HG03439 (cell line): ENCODE measurements around the gene DUSP16.
A peak's percentile ranks its signal among the peaks of the same experiment; 100 is the strongest.
"Not testable (repeated sequence)": the region's sequence is repeated elsewhere in the genome, so short reads cannot be mapped to it uniquely, and the experiment has no call there.

Experiments
- ATAC-seq: cut with Tn5 transposase; IDR thresholded peaks from one replicate; pipeline ENCODE4 v1.9.1; 2021; ENCODE audit warnings: mild to moderate bottlenecking, moderate library complexity; ENCODE audit not compliant: unreplicated experiment

Gene DUSP16

GRCh38 chr12:12502130-12502814, 60.4 kb downstream of the DUSP16 start:
- not testable (repeated sequence) for ATAC-seq

DNA sequence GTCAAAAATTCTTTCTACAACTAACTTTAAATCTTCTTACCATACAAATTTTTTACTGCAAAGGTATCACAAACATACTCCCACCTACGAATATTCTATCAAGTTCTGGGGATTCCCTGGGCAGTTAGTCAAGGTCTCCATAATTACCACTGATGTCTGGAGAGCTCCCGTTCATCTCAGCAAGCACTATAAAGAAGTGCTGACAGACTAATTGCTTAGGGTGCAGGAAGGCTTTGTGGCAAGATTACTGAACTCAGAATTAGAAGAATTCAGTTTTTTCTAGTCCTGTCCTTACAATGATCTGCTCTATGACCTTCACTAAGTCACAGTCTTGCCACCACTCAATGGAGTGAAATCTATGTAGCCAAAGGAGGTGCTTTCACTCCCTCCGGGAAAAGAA, 61.5 kb downstream of the DUSP16 start:
- ATAC-seq, result no peak

GRCh38 chr12:12499909-12500604, 62.6 kb downstream of the DUSP16 start:
- ATAC-seq, result no peak

- ATAC-seq, result no peak
These were observed 64.5 kb downstream of the DUSP16 start for GRCh38 chr12:12498210-12498609.

DNA sequence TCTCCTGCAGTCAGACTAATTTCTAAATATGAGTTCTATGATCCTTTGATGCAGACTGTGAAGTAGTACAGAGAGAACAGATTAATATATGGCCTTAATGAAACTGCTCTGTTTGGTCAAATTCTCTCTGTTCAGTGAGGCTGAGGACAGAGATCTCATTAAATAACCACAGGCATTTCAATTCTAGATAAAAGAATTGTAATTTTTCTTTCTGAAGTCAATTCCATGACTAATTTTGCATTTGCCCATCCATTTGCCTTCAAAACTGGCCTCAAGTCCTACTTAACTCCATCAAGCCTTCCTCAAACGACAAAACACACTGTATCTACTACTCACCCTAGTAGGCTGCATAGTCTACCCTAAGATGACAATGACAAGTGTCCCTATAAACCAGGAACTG, 67.1 kb downstream of the DUSP16 start:
- no peak for ATAC-seq

GRCh38 chr12:12492547-12492946, 70.1 kb downstream of the DUSP16 start:
- ATAC-seq, result no peak

GRCh38 chr12:12491606-12492005, 71.1 kb downstream of the DUSP16 start:
- no peak for ATAC-seq

DNA sequence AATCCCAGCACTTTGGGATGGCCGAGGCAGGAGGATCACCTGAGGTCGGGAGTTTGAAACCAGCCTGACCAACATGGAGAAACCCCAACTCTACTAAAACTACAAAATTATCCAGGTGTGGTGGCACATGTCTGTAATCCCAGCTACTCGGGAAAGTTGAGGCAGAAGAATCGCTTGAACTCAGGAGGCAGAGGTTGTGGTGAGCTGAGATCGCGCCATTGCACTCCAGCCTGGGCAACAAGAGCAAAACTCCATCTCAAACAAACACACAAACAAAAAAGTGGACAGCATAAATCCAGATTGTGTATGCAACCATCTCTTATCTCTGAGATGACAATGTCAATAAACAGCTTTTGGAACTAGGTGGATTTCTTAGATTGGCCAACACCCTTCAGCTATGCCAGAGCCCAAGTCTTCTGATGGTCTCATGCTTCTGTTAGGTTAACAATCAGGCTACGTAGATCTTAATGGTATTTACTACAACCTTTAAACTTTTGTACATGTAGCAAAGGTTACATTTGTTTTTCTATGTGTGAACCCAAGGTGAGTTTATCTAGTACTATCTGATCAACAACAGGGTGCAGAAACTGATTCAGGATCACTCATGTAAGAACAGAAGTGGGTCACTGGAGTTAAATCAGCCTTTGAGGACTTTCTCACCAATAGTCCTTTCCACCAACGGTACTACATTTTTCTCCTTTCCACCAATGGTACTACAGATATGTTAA, 73.7 kb downstream of the DUSP16 start:
- no peak for ATAC-seq

- no peak for ATAC-seq
These were observed 74.4 kb downstream of the DUSP16 start for GRCh38 chr12:12488296-12488695.

- no peak for ATAC-seq
These were observed 75.2 kb downstream of the DUSP16 start for GRCh38 chr12:12487490-12487889.

GRCh38 chr12:12486661-12487240, 75.9 kb downstream of the DUSP16 start:
- ATAC-seq, result peak; percentile 77

- no peak for ATAC-seq
These were observed 79.2 kb downstream of the DUSP16 start for GRCh38 chr12:12483438-12483837.

DNA sequence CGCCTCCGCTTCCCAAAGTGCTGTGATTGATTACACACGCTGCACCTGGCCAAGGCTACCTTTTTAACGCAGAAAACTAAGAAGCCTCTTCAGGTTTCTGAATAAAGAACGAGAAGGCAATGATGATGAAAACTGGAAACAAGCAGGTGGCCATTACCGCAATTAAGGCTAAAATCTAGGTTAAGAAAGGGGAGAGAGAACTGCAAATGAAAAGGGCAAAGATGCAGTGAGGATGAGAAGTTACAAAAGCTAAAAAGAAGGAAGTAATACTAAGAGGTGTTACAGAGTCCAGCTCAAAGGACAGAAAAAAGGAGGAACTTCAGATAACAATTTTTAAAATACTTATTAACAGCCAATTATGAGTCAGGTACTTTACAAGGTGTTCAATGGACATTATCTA, 79.7 kb downstream of the DUSP16 start:
- no peak for ATAC-seq

DNA sequence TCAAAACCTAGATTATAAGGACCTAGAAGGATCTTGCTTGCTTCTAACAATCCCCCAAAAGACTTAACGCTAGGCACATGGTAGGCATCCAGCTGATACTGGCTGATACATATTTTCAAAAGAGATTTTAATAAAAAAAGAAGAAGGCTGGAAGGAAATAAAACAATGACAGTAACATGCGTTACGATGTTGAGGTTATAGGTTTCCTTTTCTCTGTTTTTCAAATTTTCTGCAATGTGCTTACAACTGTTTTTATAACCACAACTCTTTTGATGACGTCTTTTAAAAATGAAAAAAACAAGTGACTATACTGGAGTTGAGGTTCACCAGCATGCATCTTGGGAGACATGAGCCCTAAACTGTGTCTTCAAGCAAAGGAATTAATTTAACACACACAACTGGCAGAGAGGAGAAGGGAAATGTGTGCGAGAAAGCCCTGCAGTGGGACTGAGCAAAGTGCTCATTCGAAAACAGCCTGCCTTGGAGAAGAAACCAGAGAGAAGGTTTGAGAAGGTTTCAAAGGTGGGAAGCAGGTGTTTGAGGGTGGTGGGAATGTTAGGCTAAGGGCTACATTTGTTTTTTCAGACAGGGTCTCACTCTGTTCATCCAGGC, 80.4 kb downstream of the DUSP16 start:
- ATAC-seq, result no peak

- ATAC-seq, result no peak
These were observed 81.0 kb downstream of the DUSP16 start for GRCh38 chr12:12481631-12482030.

DNA sequence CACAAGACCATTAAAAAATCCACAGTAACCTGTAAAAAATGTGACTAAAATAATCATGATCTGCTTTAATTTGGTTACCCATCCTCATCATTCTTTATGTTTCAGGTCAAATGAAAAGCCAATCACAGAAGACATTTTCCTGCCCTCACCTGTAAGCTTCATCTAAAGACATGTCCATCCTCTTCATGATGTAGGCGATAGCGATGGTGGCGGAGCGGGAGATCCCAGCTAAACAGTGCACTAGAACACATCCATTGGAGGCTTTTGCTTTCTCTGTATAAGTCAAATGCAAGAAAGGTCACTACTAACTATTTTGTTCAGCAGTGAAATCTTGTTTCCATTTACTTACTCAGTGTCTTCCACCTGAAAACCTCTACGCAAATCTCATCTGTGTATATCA, 82.6 kb downstream of the DUSP16 start:
- no peak for ATAC-seq

- no peak for ATAC-seq
These were observed 85.2 kb downstream of the DUSP16 start for GRCh38 chr12:12477532-12477890.

DNA sequence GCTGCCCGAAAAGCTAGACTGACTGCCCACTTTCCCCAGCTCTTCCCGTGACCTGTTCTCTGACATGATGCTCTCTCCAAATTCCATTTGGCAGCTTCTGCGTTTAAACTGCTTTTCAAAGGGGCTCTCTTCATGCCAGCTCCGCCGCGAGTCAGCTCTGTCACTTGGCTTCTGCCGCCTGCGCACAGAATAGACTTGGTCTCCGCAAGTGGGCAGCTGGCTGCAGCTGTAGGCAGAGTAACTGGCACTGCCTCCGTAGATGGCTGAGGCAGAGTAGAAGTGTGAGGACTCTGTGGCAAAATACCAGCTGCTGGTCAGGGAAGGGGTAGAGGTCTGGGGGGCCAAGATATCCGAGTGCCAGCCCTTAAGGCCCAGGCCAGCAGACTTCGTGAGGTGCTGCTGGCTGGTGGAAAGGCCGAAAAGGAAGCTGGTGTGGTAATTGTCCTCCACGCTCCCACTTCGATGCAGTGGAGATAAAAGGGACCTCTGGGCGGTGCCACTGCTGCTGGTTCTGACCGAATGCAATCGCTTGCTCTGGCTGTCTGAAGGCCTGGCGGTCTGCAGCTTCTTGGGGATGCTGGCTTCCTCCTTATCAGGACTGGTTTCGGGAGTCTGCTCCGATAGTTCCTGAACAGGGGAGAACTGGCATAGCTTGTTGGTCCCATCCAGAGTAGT, 85.7 kb downstream of the DUSP16 start:
- no peak for ATAC-seq

DNA sequence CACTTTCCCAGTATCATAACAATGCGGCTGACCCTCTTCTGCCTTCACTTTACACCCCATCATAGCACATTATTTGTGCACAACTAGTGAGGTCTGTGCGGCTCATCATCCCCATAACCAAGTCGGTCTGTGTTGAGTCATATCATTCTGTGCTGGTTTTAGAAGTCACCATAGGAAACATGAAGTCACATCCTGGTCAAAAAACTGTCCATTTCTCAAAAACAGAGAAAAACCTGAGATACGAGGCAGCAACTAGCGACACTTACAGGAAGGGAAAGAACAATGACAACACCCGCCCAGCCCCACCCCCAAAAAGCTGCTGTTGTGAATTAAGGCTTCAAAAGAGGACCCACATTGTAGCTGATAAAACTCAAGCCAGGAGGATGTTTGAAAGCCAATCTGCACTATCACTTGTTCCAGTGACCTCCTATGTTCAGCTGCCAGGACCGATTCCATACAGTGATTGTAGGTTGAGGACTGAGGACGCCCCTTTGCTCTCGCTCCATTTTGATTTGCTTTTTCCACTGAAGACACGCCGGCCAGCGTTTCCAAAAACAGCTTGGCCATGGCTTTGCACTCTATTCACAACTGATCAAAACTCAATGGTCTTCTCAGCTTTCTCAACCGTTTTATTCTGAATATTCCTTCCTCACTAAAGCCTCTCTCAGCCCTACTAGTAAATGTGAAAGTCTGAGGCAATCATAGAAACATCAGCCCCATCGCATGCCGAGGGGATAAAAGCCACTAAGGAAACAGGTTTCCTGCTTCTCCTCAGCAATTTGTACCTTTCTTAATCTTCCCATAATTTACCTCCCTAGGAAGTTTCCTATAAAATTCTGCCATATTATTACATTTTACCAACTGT, 87.5 kb downstream of the DUSP16 start:
- peak; percentile 85 for ATAC-seq

- peak; percentile 21 for ATAC-seq
These were observed 88.2 kb downstream of the DUSP16 start for GRCh38 chr12:12474471-12474928.
